ENCODE results near the gene PSAPL1.

The PSAPL1 gene

DNA sequence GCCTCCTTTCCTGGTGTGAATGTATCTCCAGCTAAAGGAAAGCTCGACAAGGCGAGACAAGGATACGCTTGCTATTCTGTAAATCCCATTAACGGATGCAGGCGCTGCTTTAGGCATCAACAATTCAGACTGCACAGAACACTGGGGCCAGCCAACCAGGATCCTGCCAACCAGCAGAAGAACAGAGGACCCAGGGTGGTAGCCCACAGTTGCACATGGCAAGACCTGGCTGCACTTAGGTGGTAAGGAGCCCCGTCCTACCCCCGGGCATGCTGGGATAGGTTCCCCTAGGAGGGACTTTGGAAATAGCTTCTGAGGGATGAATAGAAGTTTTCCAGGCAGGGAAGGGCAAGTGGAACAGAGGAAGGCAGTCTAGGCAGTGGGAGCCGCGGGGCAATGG is 20.7 kb downstream of the PSAPL1 start:
- TF ChIP-seq, protein P1, sequence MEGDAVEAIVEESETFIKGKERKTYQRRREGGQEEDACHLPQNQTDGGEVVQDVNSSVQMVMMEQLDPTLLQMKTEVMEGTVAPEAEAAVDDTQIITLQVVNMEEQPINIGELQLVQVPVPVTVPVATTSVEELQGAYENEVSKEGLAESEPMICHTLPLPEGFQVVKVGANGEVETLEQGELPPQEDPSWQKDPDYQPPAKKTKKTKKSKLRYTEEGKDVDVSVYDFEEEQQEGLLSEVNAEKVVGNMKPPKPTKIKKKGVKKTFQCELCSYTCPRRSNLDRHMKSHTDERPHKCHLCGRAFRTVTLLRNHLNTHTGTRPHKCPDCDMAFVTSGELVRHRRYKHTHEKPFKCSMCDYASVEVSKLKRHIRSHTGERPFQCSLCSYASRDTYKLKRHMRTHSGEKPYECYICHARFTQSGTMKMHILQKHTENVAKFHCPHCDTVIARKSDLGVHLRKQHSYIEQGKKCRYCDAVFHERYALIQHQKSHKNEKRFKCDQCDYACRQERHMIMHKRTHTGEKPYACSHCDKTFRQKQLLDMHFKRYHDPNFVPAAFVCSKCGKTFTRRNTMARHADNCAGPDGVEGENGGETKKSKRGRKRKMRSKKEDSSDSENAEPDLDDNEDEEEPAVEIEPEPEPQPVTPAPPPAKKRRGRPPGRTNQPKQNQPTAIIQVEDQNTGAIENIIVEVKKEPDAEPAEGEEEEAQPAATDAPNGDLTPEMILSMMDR (IDR thresholded peaks at IDR 0.05; ENCODE audit: low read depth, low read length), result no peak
- no peak overlapping the region for H3K4me3 ChIP-seq (ENCODE audit: low read depth, low read length)

DNA sequence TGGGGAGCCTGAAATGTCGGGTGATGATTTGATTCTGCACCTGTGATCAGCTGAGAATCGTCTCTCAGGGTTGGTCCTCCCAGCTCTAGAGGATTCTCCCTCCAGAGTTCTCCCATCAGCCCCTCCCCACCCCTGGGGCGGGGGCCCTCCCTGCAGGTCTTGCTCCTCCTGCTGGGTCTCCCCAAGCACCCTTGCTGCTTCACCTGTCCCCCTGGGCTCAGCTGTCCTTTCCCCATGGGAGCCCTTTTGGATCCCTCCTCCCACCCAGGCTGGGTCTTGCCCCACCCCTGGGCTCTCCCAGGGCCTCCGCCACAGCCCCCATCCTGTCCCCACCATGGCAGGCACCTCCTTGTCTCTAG is 22.2 kb downstream of the PSAPL1 start:
- H3K4me3 ChIP-seq (ENCODE audit: low read depth, low read length), result no peak overlapping the region
- TF ChIP-seq, protein P1 (IDR thresholded peaks at IDR 0.05; ENCODE audit: low read depth, low read length), result no peak

DNA sequence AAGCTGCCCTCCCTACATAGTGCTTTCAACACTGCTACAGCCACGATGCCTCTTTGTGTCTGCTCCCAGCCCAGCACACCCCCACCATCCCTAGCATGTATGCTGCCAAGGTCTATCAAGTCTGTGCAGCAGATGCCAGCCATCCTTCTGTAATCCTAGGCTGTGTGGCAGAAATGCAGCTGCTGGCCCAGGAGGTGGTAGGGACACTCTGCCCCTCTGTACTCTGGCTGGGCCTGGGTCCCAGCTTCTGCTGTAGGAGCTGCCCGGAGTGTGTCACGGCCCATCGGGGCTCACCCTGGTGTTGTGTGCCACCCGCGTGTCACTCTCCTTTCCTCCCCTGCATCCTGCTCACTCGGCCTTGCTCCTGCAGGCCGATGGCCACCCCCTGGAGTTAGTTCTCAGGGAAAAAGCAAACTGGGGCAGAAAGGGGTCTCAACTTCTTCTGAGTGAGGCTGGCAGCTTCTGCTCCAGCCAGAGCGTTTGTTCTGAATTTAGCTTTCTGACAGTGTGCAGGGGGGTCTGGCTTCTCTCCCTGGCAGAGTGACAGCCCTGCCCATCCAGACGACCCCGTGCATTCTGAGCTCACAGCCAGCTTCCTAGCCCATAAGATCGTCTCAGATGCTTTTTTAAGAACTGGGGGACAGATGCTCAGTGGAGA is 22.7 kb downstream of the PSAPL1 start:
- H3K4me3 ChIP-seq (ENCODE audit: low read depth, low read length), result no peak overlapping the region
- TF ChIP-seq, protein P1 (IDR thresholded peaks at IDR 0.05; ENCODE audit: low read depth, low read length), result no peak

DNA sequence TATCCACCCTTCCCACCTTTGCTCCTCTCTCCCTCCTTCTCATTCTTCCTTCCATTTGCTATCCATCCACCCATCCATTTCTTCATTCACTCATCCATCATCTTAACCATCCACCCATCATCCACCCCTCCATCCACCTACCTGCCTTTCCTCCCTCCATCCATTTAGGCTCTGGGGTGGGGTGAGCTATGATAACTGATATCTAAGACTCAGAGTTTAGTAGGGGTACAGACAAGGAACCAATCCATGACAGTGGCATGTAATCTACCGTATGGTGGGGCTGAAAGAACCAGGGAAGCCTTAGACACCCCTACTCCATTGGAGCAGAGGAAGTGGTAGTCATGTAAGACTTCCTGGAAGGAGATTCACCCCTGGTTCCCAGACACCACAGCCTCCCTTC is 23.2 kb downstream of the PSAPL1 start:
- TF ChIP-seq, protein P1 (IDR thresholded peaks at IDR 0.05; ENCODE audit: low read depth, low read length), result no peak
- H3K4me3 ChIP-seq (ENCODE audit: low read depth, low read length), result no peak overlapping the region

DNA sequence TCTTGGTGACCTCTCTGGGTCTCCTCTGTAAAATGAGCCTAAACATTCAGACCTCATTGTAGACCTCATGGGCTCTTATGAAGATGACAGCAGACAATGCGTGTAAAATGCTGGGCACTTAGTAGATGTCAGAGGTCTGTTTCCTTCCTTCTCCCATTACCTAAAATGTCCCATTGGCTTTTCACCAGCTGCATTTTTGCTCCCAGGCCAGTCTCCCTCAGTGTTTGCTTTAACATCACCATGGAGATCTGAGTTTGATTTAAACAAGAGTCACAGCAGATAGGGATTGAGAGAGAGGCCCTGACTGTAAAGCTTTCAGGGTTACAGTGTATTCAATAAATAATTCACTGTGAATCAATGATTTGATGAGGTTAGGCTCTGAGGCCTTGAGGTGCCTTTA is 24.3 kb downstream of the PSAPL1 start:
- TF ChIP-seq, protein P1 (IDR thresholded peaks at IDR 0.05; ENCODE audit: low read depth, low read length), result no peak
- H3K4me3 ChIP-seq (ENCODE audit: low read depth, low read length), result no peak overlapping the region

DNA sequence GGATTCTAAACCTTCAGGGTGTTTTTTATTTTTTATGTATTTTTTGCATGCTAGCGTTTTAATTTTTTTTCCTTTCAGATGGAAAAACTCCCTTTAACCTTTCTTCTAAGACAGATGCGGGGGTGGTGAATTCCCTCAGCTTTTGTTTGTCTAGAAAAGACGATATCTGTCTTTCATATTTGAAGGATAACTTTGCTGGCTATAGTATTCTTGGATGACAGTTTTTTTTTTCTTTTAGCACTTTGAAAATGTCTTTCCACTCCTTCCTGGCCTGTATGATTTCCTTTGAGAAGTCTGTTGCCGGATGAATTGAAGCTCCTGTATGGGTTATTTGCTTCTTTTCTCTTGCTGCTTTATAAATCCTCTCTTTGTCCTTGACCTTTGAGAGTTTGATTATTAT is 26.6 kb downstream of the PSAPL1 start:
- TF ChIP-seq, protein P1 (IDR thresholded peaks at IDR 0.05; ENCODE audit: low read depth, low read length), result no peak
- no peak overlapping the region for H3K4me3 ChIP-seq (ENCODE audit: low read depth, low read length)

DNA sequence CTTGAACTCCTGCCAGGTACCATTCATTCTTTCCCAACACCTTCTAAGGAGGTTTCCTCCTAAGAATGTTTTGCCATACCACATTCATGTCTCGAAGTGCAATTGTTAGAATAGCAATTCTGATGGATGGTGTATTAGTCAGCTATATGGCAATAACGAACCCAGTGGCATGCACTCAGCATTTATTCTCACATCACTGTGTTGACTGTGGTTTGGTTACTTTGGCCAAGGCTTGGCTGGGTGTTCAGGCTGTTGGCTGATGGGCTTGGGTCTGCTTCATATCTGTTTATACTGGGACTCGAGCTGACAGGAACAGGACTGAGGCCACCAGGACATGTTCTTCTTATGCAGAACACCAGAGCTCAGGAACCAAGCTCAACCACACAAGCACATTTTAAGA is 31.7 kb downstream of the PSAPL1 start:
- TF ChIP-seq, protein P1 (IDR thresholded peaks at IDR 0.05; ENCODE audit: low read depth, low read length), result no peak
- no peak overlapping the region for H3K4me3 ChIP-seq (ENCODE audit: low read depth, low read length)
